ENCODE results near the gene TENT4A. TPM values are rescaled to one million over a fixed set of nuclear protein-coding genes. Genes with fewer than 3 reads are reported as not detected.
A peak's percentile ranks its signal among the peaks of the same experiment; 100 is the strongest.
"Not testable (repeated sequence)": the region's sequence is repeated elsewhere in the genome, so short reads cannot be mapped to it uniquely, and the experiment has no call there.

Gene TENT4A
- total RNA-seq (10 to 100 TPM; 33.4 to 37.0 TPM), polyA plus RNA-seq (10 to 100 TPM in 1 of 2 donors, 1 to 10 TPM in 1; 4.1 to 12.6 TPM)
- long read RNA-seq, donor 1, partial matches to known transcripts, result 29 of 42 reads
- long read RNA-seq, donor 1, other reads (novel, unspliced or antisense), result 12 of 42 reads
- long read RNA-seq, donor 2, full-length matches to known transcripts, result 3 of 24 reads
- long read RNA-seq, donor 2, partial matches to known transcripts, result 4 of 24 reads
- long read RNA-seq, donor 2, other reads (novel, unspliced or antisense), result 17 of 24 reads

- H3K4me1 ChIP-seq (ENCODE audit: control insufficient read depth in 1 of 2, insufficient read depth in 2 of 2, low read length in 2 of 2), result peaks cover 7% of the 10 kb centered on the region in 2 donors
- ATAC-seq (ENCODE audit: low FRiP score) (no peak), DNase-seq (peak; percentile 73 to 84)
- peak within 1 kb of the TSS; percentile 97 to 98 for H3K4me3 ChIP-seq (ENCODE audit: low read length in 2 of 2)
- H3K36me3 ChIP-seq (ENCODE audit: control insufficient read depth in 1 of 2, insufficient read depth in 2 of 2, low read length in 1 of 2), result no peaks in the 10 kb centered on the region
- no peaks in the 10 kb centered on the region for H3K9me3 ChIP-seq (ENCODE audit: control insufficient read depth, low read length)
- no peaks in the 10 kb centered on the region for H3K27me3 ChIP-seq (ENCODE audit: control insufficient read depth in 1 of 2, insufficient read depth in 2 of 2, low read length in 1 of 2)
- intact Hi-C loops (cut with DNase I), result loop anchor here (1.0 to 10.0 kb wide), 5 partner anchors 20 to 1289 kb away; partner anchors contain the start of genes NSUN2 (in 2 of the 2), SRD5A1 (in 2 of the 2), ICE1 (in 1 of the 2) and MED10 (in 1 of the 2)
- 1% methylated on average over 20 to 174 of the region's 174 CpGs for WGBS, 2 donors
- H3K27ac ChIP-seq (ENCODE audit: low read depth in 1 of 2, low read length in 2 of 2), result peak within 1 kb of the TSS; percentile 82 to 89
Measured at GRCh38 chr5:6713274-6714225, at the start of gene TENT4A. TENT4A (plus strand) TSS chr5:6713432; CDS start chr5:6713984, 552 bp downstream.

GRCh38 chr5:6666762-6667161, 46.5 kb upstream of the TENT4A start:
- Histone ChIP-seq H3K36me3 (ENCODE audit: control insufficient read depth in 1 of 2, insufficient read depth in 2 of 2, low read length in 1 of 2) (peaks cover 0 to 2% of the 10 kb centered on the region in 2 donors), H3K27ac (ENCODE audit: low read depth in 1 of 2, low read length in 2 of 2) (no peak overlapping the region), H3K27me3 (ENCODE audit: control insufficient read depth in 1 of 2, insufficient read depth in 2 of 2, low read length in 1 of 2) (no peaks in the 10 kb centered on the region), H3K4me3 (ENCODE audit: low read length in 2 of 2) (no peak overlapping the region), H3K4me1 (ENCODE audit: control insufficient read depth in 1 of 2, insufficient read depth in 2 of 2, low read length in 2 of 2) (no peaks in the 10 kb centered on the region), H3K9me3 (ENCODE audit: control insufficient read depth, low read length) (no peaks in the 10 kb centered on the region)
- 91 to 99% methylated on average over 15 of the region's 15 CpGs for WGBS, 2 donors
- intact Hi-C loops (cut with DNase I), result no loop called here
- ATAC-seq (ENCODE audit: low FRiP score), result no peak
- no peak for DNase-seq

DNA sequence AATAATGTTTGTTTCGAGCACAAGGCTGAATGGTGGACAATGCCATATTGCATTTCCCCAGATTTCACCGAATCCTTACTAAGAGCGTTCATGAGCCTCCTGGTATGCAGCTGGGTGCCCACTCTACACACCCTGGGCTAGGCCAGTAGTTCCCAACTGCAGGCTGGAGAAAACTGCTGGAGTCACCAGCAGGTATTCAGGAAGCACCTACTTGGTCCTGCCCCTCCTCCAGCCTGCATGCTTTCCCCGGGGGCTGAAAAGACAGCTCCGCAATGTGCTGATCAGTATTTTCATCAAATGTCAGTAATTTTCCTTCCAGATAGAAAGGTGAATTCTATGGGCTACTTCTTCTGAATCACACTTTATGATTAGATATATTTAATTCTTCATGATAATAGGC, 45.6 kb upstream of the TENT4A start:
- no peak for DNase-seq
- H3K27me3 ChIP-seq (ENCODE audit: control insufficient read depth in 1 of 2, insufficient read depth in 2 of 2, low read length in 1 of 2), result no peaks in the 10 kb centered on the region
- intact Hi-C loops (cut with DNase I), result no loop called here
- WGBS, 2 donors, result 94% methylated on average over 5 of the region's 5 CpGs
- no peak overlapping the region for H3K4me3 ChIP-seq (ENCODE audit: low read length in 2 of 2)
- no peaks in the 10 kb centered on the region for H3K9me3 ChIP-seq (ENCODE audit: control insufficient read depth, low read length)
- H3K27ac ChIP-seq (ENCODE audit: low read depth in 1 of 2, low read length in 2 of 2), result no peak overlapping the region
- peaks cover 0 to 2% of the 10 kb centered on the region in 2 donors for H3K36me3 ChIP-seq (ENCODE audit: control insufficient read depth in 1 of 2, insufficient read depth in 2 of 2, low read length in 1 of 2)
- H3K4me1 ChIP-seq (ENCODE audit: control insufficient read depth in 1 of 2, insufficient read depth in 2 of 2, low read length in 2 of 2), result no peaks in the 10 kb centered on the region
- no peak for ATAC-seq (ENCODE audit: low FRiP score)

- DNase-seq; ATAC-seq (ENCODE audit: low FRiP score): not testable (repeated sequence)
- WGBS, 2 donors, result 70 to 84% methylated on average over 9 of the region's 9 CpGs
Measured at GRCh38 chr5:6668717-6669116, 44.5 kb upstream of the TENT4A start.

DNA sequence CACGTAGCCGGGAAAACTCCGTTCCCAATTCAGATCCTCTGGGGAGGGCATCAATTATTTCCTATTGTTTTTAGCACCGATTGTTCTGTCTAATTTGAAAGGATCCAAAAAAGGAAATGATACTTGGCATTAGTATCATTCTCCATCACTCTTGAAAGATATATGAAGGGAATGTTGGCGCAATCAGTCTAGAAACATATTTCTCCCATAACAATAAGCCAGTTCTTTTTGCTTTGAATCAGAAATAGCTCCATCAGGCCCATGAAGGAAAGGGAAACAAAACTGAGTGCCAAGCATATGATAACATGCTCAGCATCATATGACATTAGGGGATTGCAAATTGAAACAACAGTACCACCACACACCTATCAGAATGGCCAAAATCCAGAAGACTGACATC, 40.2 kb upstream of the TENT4A start:
- WGBS, 2 donors, result 76 to 82% methylated on average over 5 of the region's 5 CpGs
- Histone ChIP-seq H3K27me3 (ENCODE audit: control insufficient read depth in 1 of 2, insufficient read depth in 2 of 2, low read length in 1 of 2) (no peaks in the 10 kb centered on the region), H3K4me3 (ENCODE audit: low read length in 2 of 2) (no peak overlapping the region), H3K9me3 (ENCODE audit: control insufficient read depth, low read length) (no peaks in the 10 kb centered on the region), H3K36me3 (ENCODE audit: control insufficient read depth in 1 of 2, insufficient read depth in 2 of 2, low read length in 1 of 2) (no peaks in the 10 kb centered on the region), H3K4me1 (ENCODE audit: control insufficient read depth in 1 of 2, insufficient read depth in 2 of 2, low read length in 2 of 2) (no peaks in the 10 kb centered on the region), H3K27ac (ENCODE audit: low read depth in 1 of 2, low read length in 2 of 2) (no peak overlapping the region)
- no peak for DNase-seq
- no peak for ATAC-seq (ENCODE audit: low FRiP score)
- intact Hi-C loops (cut with DNase I), result no loop called here

More at GRCh38 chr5:6668717-6669116, 44.5 kb upstream of the TENT4A start:
- H3K36me3 ChIP-seq (ENCODE audit: control insufficient read depth in 1 of 2, insufficient read depth in 2 of 2, low read length in 1 of 2); H3K27ac ChIP-seq (ENCODE audit: low read depth in 1 of 2, low read length in 2 of 2); H3K4me1 ChIP-seq (ENCODE audit: control insufficient read depth in 1 of 2, insufficient read depth in 2 of 2, low read length in 2 of 2); intact Hi-C loops (cut with DNase I); H3K27me3 ChIP-seq (ENCODE audit: control insufficient read depth in 1 of 2, insufficient read depth in 2 of 2, low read length in 1 of 2); H3K9me3 ChIP-seq (ENCODE audit: control insufficient read depth, low read length); H3K4me3 ChIP-seq (ENCODE audit: low read length in 2 of 2): not testable (repeated sequence)

DNA sequence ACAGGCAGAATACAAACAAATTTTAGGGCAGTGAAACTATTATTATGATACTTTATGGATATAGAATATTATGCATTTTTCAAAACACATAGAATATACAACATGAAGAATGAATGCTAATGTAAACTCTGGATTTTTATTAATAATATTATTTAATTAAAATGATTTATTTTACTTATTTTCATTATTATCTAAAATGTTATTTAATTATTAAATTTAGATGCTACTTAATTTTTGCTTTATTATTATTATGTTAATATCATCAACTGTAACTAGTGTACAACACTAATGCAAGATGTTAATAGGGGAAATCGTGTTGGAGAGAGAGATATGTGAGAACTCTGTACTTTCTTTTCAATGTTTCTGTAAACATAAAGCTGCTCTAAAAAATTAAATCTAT, 39.3 kb upstream of the TENT4A start:
- WGBS, 2 donors, result 95 to 98% methylated on average over 1 of the region's 1 CpG

DNA sequence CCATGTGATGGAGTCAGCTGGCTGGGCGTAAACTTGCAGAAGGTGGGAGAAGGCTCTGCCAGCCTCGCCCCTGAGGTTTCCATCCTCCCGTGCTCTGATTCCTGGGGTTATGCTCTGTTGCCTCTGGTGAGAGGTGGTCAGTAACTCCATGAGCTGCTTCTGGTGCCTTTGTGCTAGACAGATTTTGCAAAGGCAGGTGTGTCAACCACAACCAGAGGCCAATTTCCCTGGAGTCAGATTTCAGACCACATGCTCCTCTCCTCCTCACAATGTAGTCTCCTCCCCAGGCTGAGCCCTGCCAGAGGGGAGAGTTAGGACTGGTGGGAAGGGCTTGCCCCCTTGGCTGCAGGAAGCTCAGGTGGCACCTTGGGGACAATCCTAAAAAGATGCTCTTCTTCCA, 38.8 kb upstream of the TENT4A start:
- no peak for ATAC-seq (ENCODE audit: low FRiP score)
- no peaks in the 10 kb centered on the region for H3K9me3 ChIP-seq (ENCODE audit: control insufficient read depth, low read length)
- no peaks in the 10 kb centered on the region for H3K27me3 ChIP-seq (ENCODE audit: control insufficient read depth in 1 of 2, insufficient read depth in 2 of 2, low read length in 1 of 2)
- no peak overlapping the region for H3K27ac ChIP-seq (ENCODE audit: low read depth in 1 of 2, low read length in 2 of 2)
- no peaks in the 10 kb centered on the region for H3K4me1 ChIP-seq (ENCODE audit: control insufficient read depth in 1 of 2, insufficient read depth in 2 of 2, low read length in 2 of 2)
- DNase-seq, result no peak
- H3K4me3 ChIP-seq (ENCODE audit: low read length in 2 of 2), result no peak overlapping the region
- no peaks in the 10 kb centered on the region for H3K36me3 ChIP-seq (ENCODE audit: control insufficient read depth in 1 of 2, insufficient read depth in 2 of 2, low read length in 1 of 2)
- intact Hi-C loops (cut with DNase I), result no loop called here
- WGBS, 2 donors, result 96 to 98% methylated on average over 3 of the region's 3 CpGs

More for the DNA sequence above, 39.3 kb upstream of the TENT4A start:
- Histone ChIP-seq H3K27me3 (ENCODE audit: control insufficient read depth in 1 of 2, insufficient read depth in 2 of 2, low read length in 1 of 2) (no peaks in the 10 kb centered on the region), H3K4me3 (ENCODE audit: low read length in 2 of 2) (no peak overlapping the region), H3K27ac (ENCODE audit: low read depth in 1 of 2, low read length in 2 of 2) (no peak overlapping the region), H3K4me1 (ENCODE audit: control insufficient read depth in 1 of 2, insufficient read depth in 2 of 2, low read length in 2 of 2) (no peaks in the 10 kb centered on the region), H3K36me3 (ENCODE audit: control insufficient read depth in 1 of 2, insufficient read depth in 2 of 2, low read length in 1 of 2) (no peaks in the 10 kb centered on the region), H3K9me3 (ENCODE audit: control insufficient read depth, low read length) (no peaks in the 10 kb centered on the region)
- ATAC-seq (ENCODE audit: low FRiP score), result no peak
- DNase-seq, result no peak
- intact Hi-C loops (cut with DNase I), result no loop called here

DNA sequence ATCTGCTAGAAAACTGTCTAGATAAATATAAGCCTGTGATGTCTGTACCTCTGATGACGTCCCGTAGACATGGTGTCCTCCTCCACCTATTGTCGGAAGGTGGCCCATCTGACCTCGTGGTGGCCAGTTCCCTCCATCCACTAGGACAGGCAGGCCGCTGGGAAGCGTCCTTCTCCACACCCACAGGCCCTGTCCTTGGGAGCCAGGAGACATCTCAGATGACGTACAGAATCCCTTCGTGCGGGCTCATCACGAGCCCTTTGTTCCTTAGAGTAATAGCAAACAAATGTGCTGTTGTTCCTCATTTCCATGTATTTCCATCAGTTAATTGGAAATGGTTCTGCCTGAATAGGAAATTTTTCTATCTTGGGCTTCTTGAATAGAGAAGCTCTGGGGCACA, 38.3 kb upstream of the TENT4A start:
- Histone ChIP-seq H3K4me3 (ENCODE audit: low read length in 2 of 2) (no peak overlapping the region), H3K9me3 (ENCODE audit: control insufficient read depth, low read length) (no peaks in the 10 kb centered on the region), H3K36me3 (ENCODE audit: control insufficient read depth in 1 of 2, insufficient read depth in 2 of 2, low read length in 1 of 2) (no peaks in the 10 kb centered on the region), H3K4me1 (ENCODE audit: control insufficient read depth in 1 of 2, insufficient read depth in 2 of 2, low read length in 2 of 2) (no peaks in the 10 kb centered on the region), H3K27ac (ENCODE audit: low read depth in 1 of 2, low read length in 2 of 2) (no peak overlapping the region), H3K27me3 (ENCODE audit: control insufficient read depth in 1 of 2, insufficient read depth in 2 of 2, low read length in 1 of 2) (no peaks in the 10 kb centered on the region)
- no peak for ATAC-seq (ENCODE audit: low FRiP score)
- no peak for DNase-seq
- intact Hi-C loops (cut with DNase I), result no loop called here
- 94 to 95% methylated on average over 10 of the region's 10 CpGs for WGBS, 2 donors

All from aorta (tissue), 5 donors.